ENCODE data around the gene ATXN1. TPM values are rescaled to one million over a fixed set of nuclear protein-coding genes. Genes with fewer than 3 reads are reported as not detected.
A peak's percentile ranks its signal among the peaks of the same experiment; 100 is the strongest.

ATXN1 gene
- total RNA-seq, 1 donor = 48.5 TPM

DNA sequence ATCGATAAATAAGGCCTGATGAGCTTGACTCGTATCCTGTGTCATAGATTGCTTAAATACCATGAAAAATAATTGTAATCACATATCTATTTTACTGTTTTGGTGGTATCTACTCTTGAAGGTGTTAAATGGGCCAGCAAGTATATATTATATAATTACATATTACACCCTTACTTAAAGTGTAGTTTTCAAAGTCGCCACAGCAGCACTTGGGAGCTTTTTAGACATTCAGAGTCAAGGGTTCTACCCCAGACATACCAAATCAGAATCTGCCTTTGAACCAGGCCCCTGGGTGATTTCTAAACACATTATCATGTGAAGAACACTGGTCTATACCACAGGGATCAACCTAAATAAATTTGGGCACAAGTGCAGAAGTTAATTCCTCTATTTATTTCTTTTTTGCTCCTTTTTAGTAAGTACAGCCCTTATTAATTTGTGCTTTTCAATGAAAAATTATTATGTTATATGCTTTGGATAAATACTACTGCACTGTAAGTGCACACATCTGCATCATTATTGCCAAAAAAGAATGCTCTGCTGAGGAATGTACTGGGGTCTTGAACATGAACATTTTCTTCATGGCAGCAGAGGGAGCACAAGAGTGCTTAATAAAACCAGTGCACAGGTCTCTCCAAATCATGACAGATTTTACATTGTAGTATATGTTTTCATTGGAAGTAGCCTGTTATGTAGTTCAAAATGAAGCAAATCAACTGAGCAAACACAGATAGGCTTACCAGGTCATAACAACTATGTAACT, 3.1 kb upstream of the ATXN1 start:
- no peaks in the 10 kb centered on the region for H3K36me3 ChIP-seq (ENCODE audit: insufficient read depth, low read length)
- H3K27ac ChIP-seq (ENCODE audit: low read depth, low read length) = peak overlapping the region; percentile 94
- TF ChIP-seq, protein P1, sequence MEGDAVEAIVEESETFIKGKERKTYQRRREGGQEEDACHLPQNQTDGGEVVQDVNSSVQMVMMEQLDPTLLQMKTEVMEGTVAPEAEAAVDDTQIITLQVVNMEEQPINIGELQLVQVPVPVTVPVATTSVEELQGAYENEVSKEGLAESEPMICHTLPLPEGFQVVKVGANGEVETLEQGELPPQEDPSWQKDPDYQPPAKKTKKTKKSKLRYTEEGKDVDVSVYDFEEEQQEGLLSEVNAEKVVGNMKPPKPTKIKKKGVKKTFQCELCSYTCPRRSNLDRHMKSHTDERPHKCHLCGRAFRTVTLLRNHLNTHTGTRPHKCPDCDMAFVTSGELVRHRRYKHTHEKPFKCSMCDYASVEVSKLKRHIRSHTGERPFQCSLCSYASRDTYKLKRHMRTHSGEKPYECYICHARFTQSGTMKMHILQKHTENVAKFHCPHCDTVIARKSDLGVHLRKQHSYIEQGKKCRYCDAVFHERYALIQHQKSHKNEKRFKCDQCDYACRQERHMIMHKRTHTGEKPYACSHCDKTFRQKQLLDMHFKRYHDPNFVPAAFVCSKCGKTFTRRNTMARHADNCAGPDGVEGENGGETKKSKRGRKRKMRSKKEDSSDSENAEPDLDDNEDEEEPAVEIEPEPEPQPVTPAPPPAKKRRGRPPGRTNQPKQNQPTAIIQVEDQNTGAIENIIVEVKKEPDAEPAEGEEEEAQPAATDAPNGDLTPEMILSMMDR (IDR thresholded peaks at IDR 0.05; ENCODE audit: extremely low read depth, low read depth, low read length) = peak; percentile 61
- no peak overlapping the region for H2AFZ ChIP-seq (ENCODE audit: low read length)
- DNase-seq (ENCODE audit: insufficient read length, low spot score, missing footprints) = peak; percentile 81
- H3K27me3 ChIP-seq (ENCODE audit: insufficient read depth, low read length) = no peaks in the 10 kb centered on the region
- H4K20me1 ChIP-seq (ENCODE audit: insufficient read depth, low read length) = no peaks in the 10 kb centered on the region
- peak overlapping the region; percentile 99 for H3K4me2 ChIP-seq (ENCODE audit: insufficient read depth, low read length)
- H3K9me3 ChIP-seq (ENCODE audit: low read depth, low read length) = no peaks in the 10 kb centered on the region
- H3K79me2 ChIP-seq (ENCODE audit: insufficient read depth, low read length) = peaks cover 7% of the 10 kb centered on the region
- peaks cover 62% of the 10 kb centered on the region for H3K4me1 ChIP-seq (ENCODE audit: insufficient read depth, low read length)
- no peak overlapping the region for H3K4me3 ChIP-seq (ENCODE audit: insufficient read depth, low read length)

DNA sequence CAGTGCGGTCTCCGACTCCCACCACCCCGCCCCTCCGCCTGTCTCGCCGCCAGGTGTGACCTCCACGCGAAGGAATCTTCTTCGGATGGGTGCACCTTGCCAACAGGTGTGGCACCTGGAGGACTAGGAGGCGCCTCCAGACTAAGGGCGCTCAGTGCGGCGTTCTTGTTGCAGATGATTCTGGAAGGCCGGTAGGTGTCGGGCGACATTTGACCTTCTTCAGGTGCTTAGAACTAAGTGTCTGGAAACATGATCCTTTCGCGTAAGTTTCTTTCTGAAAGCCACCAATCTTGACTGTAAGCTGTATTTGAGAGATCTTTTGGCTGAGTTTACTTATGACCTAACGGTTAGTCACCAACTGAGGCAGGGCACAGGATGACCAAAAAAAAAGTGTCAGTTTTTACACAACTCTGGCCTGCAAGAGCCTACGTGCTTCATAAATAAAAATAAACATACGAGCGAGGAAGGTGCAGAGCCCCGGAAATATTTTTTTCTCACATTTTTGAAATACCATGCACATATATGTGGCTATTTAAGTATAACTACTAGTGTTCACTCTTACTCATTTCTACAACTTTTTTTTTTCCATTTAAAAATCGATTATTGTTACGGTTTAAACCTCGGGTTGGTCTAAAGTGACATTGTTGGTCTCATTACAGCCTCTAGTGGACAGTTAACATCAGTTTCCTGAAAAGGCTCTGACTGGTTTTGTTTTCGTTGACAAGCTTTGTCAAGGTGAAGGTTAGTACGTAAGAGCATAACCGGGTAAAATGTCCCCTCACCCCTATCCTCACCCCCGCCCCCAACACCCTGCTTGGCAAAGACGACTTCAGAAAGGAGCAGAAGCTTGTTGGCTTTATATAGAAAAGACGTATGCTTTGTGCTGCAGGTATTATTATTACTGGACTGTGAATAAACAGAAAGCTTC, 1.6 kb upstream of the ATXN1 start:
- H3K79me2 ChIP-seq (ENCODE audit: insufficient read depth, low read length) = peaks cover 22% of the 10 kb centered on the region
- H4K20me1 ChIP-seq (ENCODE audit: insufficient read depth, low read length) = peaks cover 6% of the 10 kb centered on the region
- TF ChIP-seq, protein P1 (IDR thresholded peaks at IDR 0.05; ENCODE audit: extremely low read depth, low read depth, low read length) = peak; percentile 79
- H3K4me3 ChIP-seq (ENCODE audit: insufficient read depth, low read length) = peak overlapping the region; percentile 91
- H3K27ac ChIP-seq (ENCODE audit: low read depth, low read length) = peak overlapping the region; percentile 94
- H3K4me1 ChIP-seq (ENCODE audit: insufficient read depth, low read length) = peaks cover 60% of the 10 kb centered on the region
- H2AFZ ChIP-seq (ENCODE audit: low read length) = peak overlapping the region; percentile 88
- peak overlapping the region; percentile 99 for H3K4me2 ChIP-seq (ENCODE audit: insufficient read depth, low read length)
- no peaks in the 10 kb centered on the region for H3K9me3 ChIP-seq (ENCODE audit: low read depth, low read length)
- no peaks in the 10 kb centered on the region for H3K36me3 ChIP-seq (ENCODE audit: insufficient read depth, low read length)
- no peaks in the 10 kb centered on the region for H3K27me3 ChIP-seq (ENCODE audit: insufficient read depth, low read length)
- peak; percentile 98 for DNase-seq (ENCODE audit: insufficient read length, low spot score, missing footprints)

DNA sequence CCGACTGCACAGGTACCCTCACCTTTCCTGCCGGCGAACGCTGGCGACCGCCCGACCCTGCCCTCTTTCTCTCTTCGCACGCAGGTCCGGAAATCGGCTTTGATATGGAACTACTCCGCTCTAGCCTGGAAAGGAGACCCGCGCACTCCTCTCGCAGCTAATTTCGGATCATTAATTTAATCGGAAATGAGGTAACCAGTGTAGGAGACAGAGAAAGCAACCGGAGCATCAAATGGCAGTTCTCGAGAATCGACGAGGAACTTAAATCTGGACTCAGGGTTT, 949 bp upstream of the ATXN1 start:
- TF ChIP-seq, protein P1 (IDR thresholded peaks at IDR 0.05; ENCODE audit: extremely low read depth, low read depth, low read length) = no peak
- Histone ChIP-seq H4K20me1 (ENCODE audit: insufficient read depth, low read length) (peaks cover 6% of the 10 kb centered on the region), H3K27me3 (ENCODE audit: insufficient read depth, low read length) (no peaks in the 10 kb centered on the region), H3K4me1 (ENCODE audit: insufficient read depth, low read length) (peaks cover 55% of the 10 kb centered on the region), H2AFZ (ENCODE audit: low read length) (peak overlapping the region; percentile 88), H3K36me3 (ENCODE audit: insufficient read depth, low read length) (no peaks in the 10 kb centered on the region), H3K9me3 (ENCODE audit: low read depth, low read length) (no peaks in the 10 kb centered on the region), H3K79me2 (ENCODE audit: insufficient read depth, low read length) (peaks cover 27% of the 10 kb centered on the region), H3K4me2 (ENCODE audit: insufficient read depth, low read length) (peak overlapping the region; percentile 99), H3K4me3 (ENCODE audit: insufficient read depth, low read length) (peak overlapping the region; percentile 91), H3K27ac (ENCODE audit: low read depth, low read length) (peak overlapping the region; percentile 94)
- DNase-seq (ENCODE audit: insufficient read length, low spot score, missing footprints) = peak; percentile 83
